IMR-90 (cell line): Measurements from ENCODE around the gene ANGPT4. TPM values are rescaled to one million over a fixed set of nuclear protein-coding genes. Genes with fewer than 3 reads are reported as not detected.

Experiments used
- ATAC-seq: fragments of 200-7000 bp; cut with Tn5 transposase; 2 replicates; pipeline ENCODE4 v1.9.1; 2020; ENCODE audit warnings: low read depth, mild to moderate bottlenecking, moderate library complexity
- BruUV-seq: library from RNA; stranded (reverse); fragments of 400-500 nt; replicated peaks from 2 replicates; lab custom pipeline; 2021; lab: Mats Ljungman, UMichigan
- CTCF ChIA-PET: fragments of 300-600 bp; formaldehyde crosslinking; extraction: SDS; loops from one replicate; lab custom pipeline; 2021; ENCODE audit warnings: antibody characterized with exemption; lab: Yijun Ruan, JAX
- POLR2A ChIA-PET: fragments of 300-600 bp; sonication (Branson Sonifier 250); formaldehyde crosslinking; loops from one replicate; lab custom pipeline; 2022; ENCODE audit warnings: antibody characterized with exemption; ENCODE audit not compliant: unreplicated experiment; lab: Charles Lee
- DNase-seq: peaks from one replicate; pipeline ENCODE4 v3.0.0; 2013
- H2AFZ ChIP-seq: replicated peaks from 2 replicates; pipeline ENCODE3; 2013; ENCODE audit warnings: low read length, mild to moderate bottlenecking; ENCODE audit not compliant: poor library complexity
- H2AK5ac ChIP-seq: 2 replicates; pipeline ENCODE4 v1.6.1; 2013; ENCODE audit warnings: low read depth, low read length, inconsistent platforms
- H2AK9ac ChIP-seq: replicated peaks from 2 replicates; pipeline ENCODE3; 2013; ENCODE audit warnings: mild to moderate bottlenecking, low read depth, low read length, moderate library complexity; ENCODE audit not compliant: poor library complexity
- H2BK120ac ChIP-seq: 2 replicates; pipeline ENCODE4 v1.6.1; 2013; ENCODE audit warnings: low read depth, low read length, inconsistent platforms
- H2BK15ac ChIP-seq: 3 replicates; pipeline ENCODE4 v1.6.1; 2013; ENCODE audit warnings: low read depth, low read length, inconsistent platforms
- H2BK20ac ChIP-seq: 2 replicates; pipeline ENCODE4 v1.6.1; 2013; ENCODE audit warnings: low read depth, mild to moderate bottlenecking, inconsistent platforms, low read length, moderate library complexity
- H2BK5ac ChIP-seq: 2 replicates; pipeline ENCODE4 v1.6.1; 2013; ENCODE audit warnings: mild to moderate bottlenecking, low read depth, low read length, inconsistent platforms; ENCODE audit not compliant: poor library complexity, severe bottlenecking
- H3K14ac ChIP-seq: replicated peaks from 2 replicates; pipeline ENCODE4 v1.6.1; 2013; ENCODE audit warnings: low read depth, low read length, inconsistent platforms
- H3K18ac ChIP-seq: 2 replicates; pipeline ENCODE4 v1.6.1; 2013; ENCODE audit warnings: low read depth, low read length, control low read depth
- H3K23ac ChIP-seq: 2 replicates; pipeline ENCODE4 v1.6.1; 2013; ENCODE audit warnings: low read depth, low read length, inconsistent platforms
- H3K27ac ChIP-seq: 2 replicates; pipeline ENCODE4 v1.5.1; 2013; ENCODE audit warnings: mild to moderate bottlenecking, control low read depth, low read length; ENCODE audit not compliant: insufficient read depth
- H3K27me3 ChIP-seq: 2 replicates; pipeline ENCODE4 v1.6.1; 2013; ENCODE audit warnings: low read length; ENCODE audit not compliant: control insufficient read depth, insufficient read depth
- H3K36me3 ChIP-seq: 2 replicates; pipeline ENCODE4 v1.6.1; 2013; ENCODE audit warnings: low read length, mixed read lengths; ENCODE audit not compliant: control insufficient read depth, insufficient read depth
- H3K4ac ChIP-seq: 2 replicates; pipeline ENCODE4 v1.6.1; 2013; ENCODE audit warnings: low read depth, low read length, inconsistent platforms
- H3K4me1 ChIP-seq: 2 replicates; pipeline ENCODE4 v1.6.1; 2013; ENCODE audit warnings: low read length, mixed read lengths; ENCODE audit not compliant: control insufficient read depth, insufficient read depth
- H3K4me2 ChIP-seq: 2 replicates; pipeline ENCODE4 v1.6.1; 2013; ENCODE audit warnings: low read depth, mild to moderate bottlenecking, control low read depth, low read length, moderate library complexity
- H3K4me3 ChIP-seq: 2 replicates; pipeline ENCODE4 v1.5.1; 2013; ENCODE audit warnings: low read depth, mild to moderate bottlenecking, control low read depth, low read length, moderate library complexity; ENCODE audit not compliant: insufficient read depth
- H3K56ac ChIP-seq: 2 replicates; pipeline ENCODE4 v1.6.1; 2013; ENCODE audit warnings: low read length, inconsistent platforms; ENCODE audit not compliant: insufficient read depth; ENCODE audit errors: extremely low read depth
- H3K79me1 ChIP-seq, 2 experiments: 2 replicates each; pipeline ENCODE4 v1.6.1; 2013; ENCODE audit warnings: low read length in 2 of 2, inconsistent platforms in 1 of 2, low read depth in 1 of 2
- H3K9ac ChIP-seq: 2 replicates; pipeline ENCODE4 v1.6.1; 2013; ENCODE audit warnings: low read depth, low read length, control low read depth
- H3K9me1 ChIP-seq: 2 replicates; pipeline ENCODE4 v1.6.1; 2013; ENCODE audit warnings: low read length, inconsistent platforms; ENCODE audit not compliant: insufficient read depth
- H3K9me3 ChIP-seq: 2 replicates; pipeline ENCODE4 v1.6.1; 2013; ENCODE audit warnings: low read length; ENCODE audit not compliant: control insufficient read depth, insufficient read depth
- H4K20me1 ChIP-seq: 2 replicates; pipeline ENCODE4 v1.6.1; 2013; ENCODE audit warnings: low read length, inconsistent platforms; ENCODE audit not compliant: insufficient read depth
- H4K5ac ChIP-seq: 2 replicates; pipeline ENCODE4 v1.6.1; 2013; ENCODE audit warnings: mild to moderate bottlenecking, low read depth, low read length, control low read depth
- H4K8ac ChIP-seq, 2 experiments: 2 replicates each; pipeline ENCODE4 v1.6.1; 2013; ENCODE audit warnings: low read depth in 2 of 2, low read length in 2 of 2, control low read depth in 1 of 2, inconsistent platforms in 1 of 2
- H4K91ac ChIP-seq: 2 replicates; pipeline ENCODE4 v1.6.1; 2013; ENCODE audit warnings: low read depth, low read length, inconsistent platforms; ENCODE audit not compliant: insufficient read depth
- BHLHE40 ChIP-seq: fragments of 150-350 bp; IDR thresholded peaks from 2 replicates; pipeline ENCODE4 v1.6.1; 2016; ENCODE audit warnings: mild to moderate bottlenecking, low read depth, low read length
- CTCF ChIP-seq: conservative IDR thresholded peaks from 2 replicates; pipeline ENCODE4 v1.5.1; 2012; ENCODE audit warnings: mild to moderate bottlenecking, low read depth, low read length, improper control_type of control experiment
- ELK1 ChIP-seq: fragments of 150-350 bp; IDR thresholded peaks from 2 replicates; pipeline ENCODE4 v1.6.1; 2016; ENCODE audit warnings: low read depth, mild to moderate bottlenecking, low read length, moderate library complexity, borderline replicate concordance
- FOS ChIP-seq: fragments of 150-350 bp; IDR thresholded peaks from 2 replicates; pipeline ENCODE4 v1.6.1; 2016; ENCODE audit warnings: low read depth, low read length
- MAFK ChIP-seq: IDR thresholded peaks from 2 replicates; pipeline ENCODE4 v1.6.1; 2012; ENCODE audit warnings: low read depth, low read length, improper control_type of control experiment
- MAZ ChIP-seq: IDR thresholded peaks from 2 replicates; pipeline ENCODE4 v1.6.1; 2012; ENCODE audit warnings: low read depth, mild to moderate bottlenecking, low read length, improper control_type of control experiment, moderate library complexity, borderline replicate concordance
- MXI1 ChIP-seq: IDR thresholded peaks from 2 replicates; pipeline ENCODE4 v1.6.1; 2012; ENCODE audit warnings: low read depth, mild to moderate bottlenecking, low read length, moderate library complexity, borderline replicate concordance
- NFE2L2 ChIP-seq: fragments of 150-350 bp; IDR thresholded peaks from 2 replicates; pipeline ENCODE4 v1.6.1; 2016; ENCODE audit warnings: low read depth, mild to moderate bottlenecking, low read length
- POLR2A ChIP-seq: IDR thresholded peaks from 2 replicates; pipeline ENCODE4 v1.6.1; 2012; ENCODE audit warnings: mild to moderate bottlenecking, low read depth, low read length
- RAD21 ChIP-seq: IDR thresholded peaks from 2 replicates; pipeline ENCODE4 v1.6.1; 2012; ENCODE audit warnings: low read length, improper control_type of control experiment
- RCOR1 ChIP-seq: IDR thresholded peaks from 2 replicates; pipeline ENCODE4 v1.6.1; 2012; ENCODE audit warnings: mild to moderate bottlenecking, low read length, improper control_type of control experiment; ENCODE audit not compliant: insufficient replicate concordance
- RFX5 ChIP-seq: IDR thresholded peaks from 2 replicates; pipeline ENCODE4 v1.8.0; 2012; ENCODE audit warnings: low read depth, mild to moderate bottlenecking, low read length, moderate library complexity
- SMC3 ChIP-seq: fragments of 150-350 bp; IDR thresholded peaks from 2 replicates; pipeline ENCODE4 v1.6.1; 2016; ENCODE audit warnings: low read depth, mild to moderate bottlenecking, antibody characterized with exemption, low read length, moderate library complexity
- USF2 ChIP-seq: fragments of 150-350 bp; IDR thresholded peaks from 2 replicates; pipeline ENCODE4 v1.6.1; 2017; ENCODE audit warnings: mild to moderate bottlenecking, antibody characterized with exemption, low read length, low read depth
- whole genome bisulfite sequencing, 2 experiments: methylation state at CpG; one replicate each; pipeline versions ENCODE4 v1.1.5 to v1.1.7; 2013; ENCODE audit warnings: missing lambda C conversion rate in 2 of 2; ENCODE audit not compliant: insufficient read length in 1 of 2; ENCODE audit errors: extremely low coverage in 2 of 2; 5-methylcytosine and 5-hydroxymethylcytosine counted together
- dilution Hi-C: fragments of 300-500 bp; cut with HindIII; formaldehyde crosslinking; loops from one replicate; pipeline ENCODE4 v1.14.3; 2018; ENCODE audit warnings: low sequenced_read_pairs; ENCODE audit not compliant: unreplicated experiment
- in situ Hi-C: fragments of 300-500 bp; cut with MboI; formaldehyde crosslinking; loops from 3 replicates; pipeline ENCODE4 v1.14.3; 2019; ENCODE audit warnings: low sequenced_read_pairs, inconsistent platforms, mixed read lengths
- intact Hi-C: fragments of 100-400 bp; cut with micrococcal nuclease; formaldehyde crosslinking; loops from 2 replicates; pipeline ENCODE4 v1.10.0; 2022
- polyA plus RNA-seq, 3 experiments: library from polyadenylated mRNA; depleted of rRNA; stranded (reverse); fragments of >200 nt; gene quantifications; 2 replicates each; pipeline ENCODE4 v1.2.3, GENCODE V29; 2012; ENCODE audit warnings: low replicate concordance in 1 of 3
- total RNA-seq: library from RNA; depleted of rRNA; stranded (reverse); fragments of >200 nt; gene quantifications from 2 replicates; pipeline ENCODE4 v1.2.3, GENCODE V29; 2012

The ANGPT4 gene
- total and polyA plus RNA-seq, 2 of the 4 experiments (the other 2 are of a cell fraction): not detected

GRCh38 chr20:951384-952169 lies 35.4 kb upstream of the ANGPT4 start:
- no peak overlapping the region for H4K8ac ChIP-seq
- WGBS, 2 experiments: 56% methylated on average over 5 of the region's 21 CpGs; no CpG with 5 or more reads in 1 of the 2 experiments
- no peak for TF ChIP-seq MAFK
- no peak for TF ChIP-seq CTCF
- no peak for TF ChIP-seq RAD21
- TF ChIP-seq NFE2L2: no peak
- no peak for TF ChIP-seq MAZ
- TF ChIP-seq ELK1: no peak
- no peak for TF ChIP-seq POLR2A
- no peak for TF ChIP-seq MXI1
- no peak for TF ChIP-seq RCOR1
- no peak for TF ChIP-seq FOS
- no peak for TF ChIP-seq BHLHE40
- TF ChIP-seq SMC3: no peak
- no peak for TF ChIP-seq USF2
- no peak for TF ChIP-seq RFX5
- no peak overlapping the region for H3K4me2 ChIP-seq
- H3K9me1 ChIP-seq: no peaks in the 10 kb centered on the region; the same call in 1 of the 2 replicates
- no peaks in the 10 kb centered on the region for H3K36me3 ChIP-seq
- H2BK20ac ChIP-seq: no peak overlapping the region
- no peak overlapping the region for H3K23ac ChIP-seq
- no peak overlapping the region for H3K14ac ChIP-seq
- H3K9me3 ChIP-seq: no peaks in the 10 kb centered on the region
- no peak overlapping the region for H3K18ac ChIP-seq
- H3K56ac ChIP-seq: no peak overlapping the region
- H2BK120ac ChIP-seq: no peak overlapping the region
- H2AK5ac ChIP-seq: no peak overlapping the region
- DNase-seq (no peak), ATAC-seq (no peak)
- no peak overlapping the region for H2AFZ ChIP-seq
- H4K20me1 ChIP-seq: no peaks in the 10 kb centered on the region
- H4K5ac ChIP-seq: no peak overlapping the region
- dilution Hi-C loops (no loop called here), in situ Hi-C loops (loop anchor here (5.0 kb wide), 1 partner anchor 134 kb away; no protein-coding TSS in a partner anchor), intact Hi-C loops (no loop called here)
- H2BK5ac ChIP-seq: no peak overlapping the region
- H2BK15ac ChIP-seq: no peak overlapping the region
- H3K27ac ChIP-seq: no peak overlapping the region
- H3K4ac ChIP-seq: no peak overlapping the region
- ChIA-PET CTCF (interaction anchor here (2.6 kb wide), 1 partner anchor 133 kb away, joined by 7 read pairs; no protein-coding TSS in a partner anchor), POLR2A (no interaction called here)
- no peaks in the 10 kb centered on the region for H3K4me1 ChIP-seq
- no TSS peak for BruUV-seq
- H3K27me3 ChIP-seq: no peaks in the 10 kb centered on the region; the same call in 1 of the 2 replicates
- H2AK9ac ChIP-seq: no peak overlapping the region
- no peak overlapping the region for H4K91ac ChIP-seq
- no peaks in the 10 kb centered on the region for H3K79me1 ChIP-seq
- H3K4me3 ChIP-seq: no peak overlapping the region
- H3K9ac ChIP-seq: no peak overlapping the region
